Skeletal muscle tissue (tissue), 4 donors: ENCODE results near the gene FLAD1. TPM values are rescaled to one million over a fixed set of nuclear protein-coding genes. Genes with fewer than 3 reads are reported as not detected.

ENCODE experiments used
- H3K27ac ChIP-seq: one replicate; pipeline ENCODE4 v1.7.0; 2013; ENCODE audit warnings: mild to moderate bottlenecking, low read depth, low read length, inconsistent platforms
- H3K27me3 ChIP-seq, 3 donors: one replicate each; pipeline ENCODE4 v1.7.0; 2013; ENCODE audit warnings: low read length in 3 of 3; ENCODE audit not compliant: control insufficient read depth in 3 of 3, insufficient read depth in 3 of 3
- H3K36me3 ChIP-seq, 3 donors: one replicate each; pipeline ENCODE4 v1.7.0; 2013; ENCODE audit warnings: low read length in 3 of 3; ENCODE audit not compliant: control insufficient read depth in 3 of 3, insufficient read depth in 3 of 3
- H3K4me1 ChIP-seq, 3 donors: one replicate each; pipeline ENCODE4 v1.7.0; 2013; ENCODE audit warnings: low read length in 3 of 3, mild to moderate bottlenecking in 3 of 3; ENCODE audit not compliant: control insufficient read depth in 3 of 3, insufficient read depth in 3 of 3
- H3K4me3 ChIP-seq, 3 donors: one replicate each; pipeline ENCODE4 v1.7.0; 2013; ENCODE audit warnings: low read length in 3 of 3
- H3K9ac ChIP-seq, 3 donors: one replicate each; pipeline ENCODE4 v1.7.0; 2013; ENCODE audit warnings: low read length in 3 of 3, mild to moderate bottlenecking in 3 of 3, moderate library complexity in 2 of 3, low read depth in 1 of 3
- H3K9me3 ChIP-seq, 3 donors: one replicate each; pipeline ENCODE4 v1.7.0; 2013; ENCODE audit warnings: low read length in 3 of 3; ENCODE audit not compliant: control insufficient read depth in 3 of 3
- total RNA-seq: library from RNA; depleted of rRNA; stranded (reverse); fragments of >200 nt; gene quantifications from one replicate; pipeline ENCODE4 v1.2.3, GENCODE V29; 2014
- donor health status: Osteomylitis.

FLAD1 gene
- total RNA-seq, 1 donor from 2014 or later = 16.2 TPM

DNA sequence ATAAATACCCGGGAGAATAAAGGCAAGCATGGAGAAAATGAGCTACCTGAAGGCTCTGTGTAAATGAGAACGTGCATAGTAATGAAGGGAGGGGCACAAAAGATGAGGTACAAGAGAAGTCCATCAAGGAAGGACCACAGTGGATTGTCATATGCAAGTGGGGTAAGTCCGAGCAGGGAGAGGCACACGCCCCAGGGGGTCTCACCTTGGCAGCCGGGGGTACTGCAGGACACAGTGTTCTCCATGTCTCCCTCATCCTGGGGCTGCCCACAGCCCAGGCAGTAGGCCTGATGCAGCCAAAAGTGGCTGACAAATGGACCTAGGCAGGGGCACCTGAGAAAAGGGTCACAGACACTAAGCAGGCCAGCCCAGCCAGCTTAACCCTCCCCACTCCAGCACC, 40.5 kb downstream of the FLAD1 start:
- no peaks in the 10 kb centered on the region for H3K27me3 ChIP-seq
- H3K4me1 ChIP-seq = peaks cover 0 to 4% (median 0%) of the 10 kb centered on the region in 3 donors
- no peaks in the 10 kb centered on the region for H3K9me3 ChIP-seq
- H3K4me3 ChIP-seq = no peak overlapping the region
- H3K36me3 ChIP-seq = no peaks in the 10 kb centered on the region
- H3K27ac ChIP-seq = no peak overlapping the region
- H3K9ac ChIP-seq = no peak overlapping the region

DNA sequence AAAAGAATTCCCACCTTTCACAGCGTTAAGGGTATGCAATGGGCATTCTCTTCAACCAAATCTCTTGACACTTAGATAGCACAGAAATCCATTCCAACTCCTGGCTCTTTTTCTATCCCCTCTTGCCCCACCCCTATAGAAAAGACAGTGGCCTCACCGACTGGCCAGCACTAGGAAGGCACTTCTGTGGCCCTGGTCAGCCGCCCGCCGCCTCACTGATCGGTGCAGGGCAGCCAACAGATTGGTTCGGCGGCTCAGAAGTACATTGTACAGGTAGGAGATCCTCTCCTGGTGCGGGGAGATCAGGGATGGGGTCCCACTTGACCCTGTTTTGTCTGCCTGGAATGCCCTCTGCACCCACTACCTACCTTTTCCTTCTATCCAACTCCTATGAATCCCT, 41.2 kb downstream of the FLAD1 start:
- no peak overlapping the region for H3K27ac ChIP-seq
- no peak overlapping the region for H3K9ac ChIP-seq
- no peak overlapping the region for H3K4me3 ChIP-seq
- no peaks in the 10 kb centered on the region for H3K36me3 ChIP-seq
- H3K9me3 ChIP-seq = no peaks in the 10 kb centered on the region
- no peaks in the 10 kb centered on the region for H3K27me3 ChIP-seq
- H3K4me1 ChIP-seq = no peaks in the 10 kb centered on the region

DNA sequence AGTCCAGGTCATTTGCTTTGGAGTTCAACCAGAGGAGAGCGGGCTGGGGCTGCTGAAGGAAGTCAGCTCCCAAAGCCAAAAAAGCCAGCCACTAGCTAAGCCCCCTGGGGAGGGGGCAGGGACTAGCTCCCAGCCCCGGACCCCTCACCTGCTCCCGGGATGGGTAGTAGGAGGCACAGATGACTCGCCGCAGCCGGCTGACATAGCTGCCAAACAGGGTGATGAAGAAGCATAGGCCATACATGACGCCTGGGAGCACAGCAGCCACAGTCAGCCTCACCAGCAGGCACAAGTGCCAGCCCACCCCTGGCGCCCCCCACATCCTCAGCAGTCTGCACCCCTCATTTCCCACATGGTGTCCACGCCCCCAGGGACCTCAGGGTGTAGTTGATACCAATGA, 43.0 kb downstream of the FLAD1 start:
- Histone ChIP-seq H3K27me3 (no peaks in the 10 kb centered on the region), H3K27ac (no peak overlapping the region), H3K9ac (no peak overlapping the region), H3K9me3 (no peaks in the 10 kb centered on the region), H3K4me1 (no peaks in the 10 kb centered on the region), H3K36me3 (no peaks in the 10 kb centered on the region), H3K4me3 (no peak overlapping the region)

DNA sequence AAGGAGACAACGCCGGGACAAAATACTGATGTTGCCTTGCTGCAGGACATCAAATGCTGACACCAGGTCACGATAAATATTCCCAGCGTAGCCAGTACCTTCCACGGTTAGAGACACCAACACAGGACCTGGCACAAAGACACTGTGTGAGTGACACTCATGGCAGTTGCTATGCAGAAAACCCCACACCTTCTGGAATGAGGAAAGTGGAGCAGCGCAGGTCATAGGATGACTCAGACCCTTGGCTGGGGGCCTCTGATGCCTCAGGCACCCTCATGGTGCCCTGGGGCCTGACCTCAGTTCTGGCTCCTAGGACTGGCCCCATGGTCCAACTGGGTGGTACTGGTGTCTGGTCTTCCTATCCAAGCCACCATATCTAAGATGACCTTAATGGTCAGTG, 43.4 kb downstream of the FLAD1 start:
- Histone ChIP-seq H3K9ac (no peak overlapping the region), H3K9me3 (no peaks in the 10 kb centered on the region), H3K27ac (no peak overlapping the region), H3K36me3 (no peaks in the 10 kb centered on the region), H3K4me1 (no peaks in the 10 kb centered on the region), H3K27me3 (no peaks in the 10 kb centered on the region), H3K4me3 (no peak overlapping the region)

DNA sequence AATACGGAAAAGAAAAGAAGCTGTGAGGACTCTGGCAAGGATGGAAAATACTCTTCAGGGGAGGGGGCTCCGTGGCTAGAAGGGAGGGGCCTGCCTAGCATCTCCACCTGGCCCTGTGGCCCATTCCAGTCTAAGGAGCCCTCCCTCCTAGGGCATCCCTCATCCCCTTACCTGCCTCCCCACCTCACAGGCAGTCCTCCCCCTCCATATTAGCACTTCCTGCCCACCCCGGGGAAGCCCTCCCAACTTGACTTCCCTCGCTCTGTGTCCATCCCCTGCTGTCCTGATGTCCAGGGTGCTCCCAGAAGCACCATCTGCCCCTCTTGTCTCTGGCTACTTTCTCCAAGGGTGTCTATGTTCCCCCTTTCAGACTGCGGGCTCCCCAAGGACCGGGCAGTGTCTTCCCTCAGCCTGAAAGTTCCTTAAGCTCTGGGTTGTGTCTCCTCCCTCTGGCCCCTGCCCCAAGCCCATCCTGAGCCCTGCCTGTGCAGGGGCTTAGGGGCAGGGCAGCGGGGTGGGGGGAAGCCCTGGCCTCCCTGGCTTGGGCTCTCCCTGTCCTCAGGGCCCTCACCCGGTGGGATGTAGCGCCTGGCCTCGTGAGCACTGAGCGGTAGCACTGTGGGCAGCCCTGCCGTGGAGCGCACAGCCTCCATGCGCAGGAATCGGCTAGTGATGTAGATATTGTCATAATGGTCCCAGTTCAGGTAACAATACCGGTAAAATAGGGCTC, 46.5 kb downstream of the FLAD1 start:
- H3K9me3 ChIP-seq = no peaks in the 10 kb centered on the region
- H3K27ac ChIP-seq = no peak overlapping the region
- peaks cover 0 to 2% (median 0%) of the 10 kb centered on the region in 3 donors for H3K27me3 ChIP-seq

DNA sequence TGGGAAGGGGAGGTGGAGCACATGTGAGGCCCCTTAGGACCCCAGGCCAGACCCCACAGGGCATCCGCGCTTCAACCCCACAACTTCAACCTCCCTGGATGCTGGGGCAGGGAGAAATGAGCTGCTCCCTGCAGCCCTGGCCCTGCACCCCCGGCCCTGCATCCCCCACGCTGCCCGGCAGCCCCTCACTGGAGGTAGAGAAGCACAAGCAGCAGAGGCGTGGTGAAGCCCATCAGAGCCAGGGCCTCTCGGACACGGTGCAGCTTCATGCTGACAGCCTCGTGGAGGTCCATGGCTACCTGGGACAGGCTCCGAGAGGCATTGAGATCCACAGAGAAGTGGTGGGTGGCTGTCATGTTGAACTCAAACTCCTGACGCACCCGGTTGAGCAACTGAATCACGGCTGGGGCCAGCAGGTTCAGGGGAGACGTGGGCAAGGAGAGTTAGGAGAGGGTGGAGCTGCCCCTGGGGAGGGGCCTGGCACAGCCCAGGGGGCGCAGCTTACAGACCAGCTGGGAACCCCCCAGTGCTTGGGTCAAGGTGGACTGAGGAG, 47.2 kb downstream of the FLAD1 start:
- Histone ChIP-seq H3K9ac (no peak overlapping the region), H3K36me3 (no peaks in the 10 kb centered on the region), H3K4me3 (no peak overlapping the region), H3K27me3 (peaks cover 0 to 2% (median 0%) of the 10 kb centered on the region in 3 donors), H3K9me3 (no peaks in the 10 kb centered on the region), H3K4me1 (no peaks in the 10 kb centered on the region), H3K27ac (no peak overlapping the region)

More for the DNA sequence above, 46.5 kb downstream of the FLAD1 start:
- Histone ChIP-seq H3K36me3 (no peaks in the 10 kb centered on the region), H3K9ac (no peak overlapping the region), H3K4me3 (no peak overlapping the region), H3K4me1 (no peaks in the 10 kb centered on the region)

DNA sequence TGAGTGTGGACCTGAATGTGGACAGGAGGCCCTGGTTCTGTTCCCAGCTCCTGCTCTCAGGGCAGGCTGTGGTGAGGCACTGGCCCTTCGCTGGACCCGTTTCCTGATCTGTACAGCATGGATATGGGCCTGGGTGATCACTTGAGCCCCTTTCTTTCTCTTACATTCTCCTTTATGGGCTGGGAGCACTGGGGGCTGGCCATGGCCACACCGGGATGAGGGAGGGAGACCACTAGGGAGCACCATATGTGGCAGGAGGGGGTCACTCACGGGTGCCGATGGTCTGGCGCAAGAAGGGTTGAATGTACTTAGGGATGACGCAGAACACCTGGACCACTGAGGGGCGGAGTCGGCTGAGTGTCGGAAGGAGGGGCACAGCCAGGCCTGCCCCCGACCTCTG, 47.8 kb downstream of the FLAD1 start:
- H3K9me3 ChIP-seq = no peaks in the 10 kb centered on the region

DNA sequence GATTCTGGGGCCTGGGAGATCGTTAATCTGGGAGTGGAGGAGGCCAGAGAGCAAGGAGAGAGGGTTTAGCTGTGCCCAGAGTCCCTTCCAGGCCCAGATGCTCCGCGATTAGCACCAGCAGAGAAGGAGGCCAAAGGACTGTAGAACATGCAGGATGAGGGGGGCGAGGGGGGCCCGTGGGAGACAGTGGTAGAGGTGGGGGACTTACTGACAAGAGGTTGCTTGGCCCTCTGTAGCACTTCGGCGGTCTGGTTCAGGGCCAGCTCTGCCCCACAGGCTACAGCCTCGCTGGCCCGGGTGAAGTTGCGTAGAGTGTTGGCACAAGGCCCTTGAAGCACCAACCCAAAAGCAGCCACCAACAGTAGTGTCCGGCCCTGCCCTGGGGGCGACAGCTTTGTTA, 49.7 kb downstream of the FLAD1 start:
- Histone ChIP-seq H3K27me3 (peaks cover 0 to 2% (median 0%) of the 10 kb centered on the region in 3 donors), H3K4me3 (no peak overlapping the region), H3K36me3 (no peaks in the 10 kb centered on the region), H3K4me1 (peaks cover 0 to 5% (median 0%) of the 10 kb centered on the region in 3 donors), H3K9me3 (no peaks in the 10 kb centered on the region), H3K9ac (no peak overlapping the region), H3K27ac (no peak overlapping the region)

More for the DNA sequence above, 47.8 kb downstream of the FLAD1 start:
- no peak overlapping the region for H3K4me3 ChIP-seq
- H3K4me1 ChIP-seq = no peaks in the 10 kb centered on the region
- H3K9ac ChIP-seq = no peak overlapping the region
- no peak overlapping the region for H3K27ac ChIP-seq
- no peaks in the 10 kb centered on the region for H3K36me3 ChIP-seq
- H3K27me3 ChIP-seq = peaks cover 0 to 2% (median 0%) of the 10 kb centered on the region in 3 donors

DNA sequence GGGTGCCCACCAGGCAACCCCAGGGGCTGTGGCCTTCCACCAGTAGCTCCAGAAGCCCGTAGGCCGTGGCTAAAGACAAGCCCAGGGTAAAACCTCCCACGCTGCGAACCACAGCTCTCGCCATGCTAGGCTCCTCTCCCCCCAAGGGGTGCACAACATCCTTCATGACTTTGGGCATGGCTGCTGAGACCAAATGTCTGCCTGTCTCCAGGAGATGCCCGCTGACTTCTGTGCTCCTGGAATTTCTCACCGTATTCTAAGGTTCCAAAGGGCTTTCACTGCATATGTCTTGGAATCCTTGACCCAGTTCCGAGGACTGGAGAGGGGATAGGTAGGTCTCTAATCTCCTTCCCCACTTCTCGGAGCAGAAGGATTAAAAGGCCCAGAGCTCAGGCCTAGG, 50.4 kb downstream of the FLAD1 start, which contains the start of the genes DCST1 and DCST2:
TSS of gene DCST1 (plus strand) at position 301 of the 400 bp plus-strand sequence. CDS start 213 bp downstream, outside the sequence.
TSS of gene DCST2 (minus strand) at position 258 of the 400 bp plus-strand sequence. CDS start at position 178, 80 bp downstream.
- Histone ChIP-seq H3K27me3 (peaks cover 0 to 2% (median 0%) of the 10 kb centered on the region in 3 donors), H3K4me1 (peaks cover 2 to 8% (median 2%) of the 10 kb centered on the region in 3 donors), H3K9ac (no peak within 1 kb of the TSS), H3K36me3 (no peaks in the 10 kb centered on the region), H3K9me3 (no peaks in the 10 kb centered on the region), H3K4me3 (no peak within 1 kb of the TSS), H3K27ac (no peak within 1 kb of the TSS)
